Measurements from ENCODE around the gene PDIK1L.
"Not testable (repeated sequence)": the region's sequence is repeated elsewhere in the genome, so short reads cannot be mapped to it uniquely, and the experiment has no call there.

GRCh38 chr1:26100204-26100603 lies 11.4 kb upstream of the PDIK1L start:
- not testable (repeated sequence) for TF ChIP-seq RBAK (tag by site-specific recombination; IDR thresholded peaks at IDR 0.05); ZNF324 (tag by site-specific recombination; IDR thresholded peaks at IDR 0.05); PRDM4 (tag by site-specific recombination; IDR thresholded peaks at IDR 0.05); ZBTB1 (tag by site-specific recombination; IDR thresholded peaks at IDR 0.05); CTCF (tag by site-specific recombination; IDR thresholded peaks at IDR 0.05); ZNF394 (tag by site-specific recombination; IDR thresholded peaks at IDR 0.05; ENCODE audit: borderline replicate concordance); ZSCAN18 (tag by site-specific recombination; IDR thresholded peaks at IDR 0.05); AEBP2 (tag by site-specific recombination; IDR thresholded peaks at IDR 0.05; ENCODE audit: borderline replicate concordance); ZNF366 (tag by site-specific recombination; conservative IDR thresholded peaks at IDR 0.05); ZNF777 (tag by site-specific recombination; IDR thresholded peaks at IDR 0.05; ENCODE audit: borderline replicate concordance); KLF10 (tag by site-specific recombination; IDR thresholded peaks at IDR 0.05); ZNF660 (tag by site-specific recombination; IDR thresholded peaks at IDR 0.05); ZNF747 (tag by site-specific recombination; IDR thresholded peaks at IDR 0.05)

All from HEK293 (cell line).